ENCODE results near the gene CCDC32.
"Not testable (repeated sequence)": the region's sequence is repeated elsewhere in the genome, so short reads cannot be mapped to it uniquely, and the experiment has no call there.

CCDC32 gene

DNA sequence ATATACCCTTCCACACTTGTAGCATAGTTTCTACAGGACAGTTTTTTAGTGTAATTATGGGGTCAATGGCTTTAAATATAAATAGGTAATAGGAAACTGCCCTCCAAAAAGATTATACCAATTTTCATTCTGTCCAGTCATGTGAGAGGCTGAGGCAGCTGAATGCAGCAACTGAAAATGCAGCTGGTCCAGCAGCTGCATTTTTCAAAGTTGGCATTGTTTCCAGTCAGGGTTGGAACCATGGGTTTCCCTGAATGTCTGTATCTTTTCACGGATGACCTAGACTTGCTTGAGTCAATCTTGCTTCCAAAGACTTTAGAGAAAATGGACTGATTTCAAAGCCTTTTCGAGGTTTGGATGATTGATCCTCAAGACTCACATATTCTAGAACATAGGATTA, 19.3 kb upstream of the CCDC32 start:
- H3K27ac ChIP-seq: no peak overlapping the region
- TF ChIP-seq, protein P1, sequence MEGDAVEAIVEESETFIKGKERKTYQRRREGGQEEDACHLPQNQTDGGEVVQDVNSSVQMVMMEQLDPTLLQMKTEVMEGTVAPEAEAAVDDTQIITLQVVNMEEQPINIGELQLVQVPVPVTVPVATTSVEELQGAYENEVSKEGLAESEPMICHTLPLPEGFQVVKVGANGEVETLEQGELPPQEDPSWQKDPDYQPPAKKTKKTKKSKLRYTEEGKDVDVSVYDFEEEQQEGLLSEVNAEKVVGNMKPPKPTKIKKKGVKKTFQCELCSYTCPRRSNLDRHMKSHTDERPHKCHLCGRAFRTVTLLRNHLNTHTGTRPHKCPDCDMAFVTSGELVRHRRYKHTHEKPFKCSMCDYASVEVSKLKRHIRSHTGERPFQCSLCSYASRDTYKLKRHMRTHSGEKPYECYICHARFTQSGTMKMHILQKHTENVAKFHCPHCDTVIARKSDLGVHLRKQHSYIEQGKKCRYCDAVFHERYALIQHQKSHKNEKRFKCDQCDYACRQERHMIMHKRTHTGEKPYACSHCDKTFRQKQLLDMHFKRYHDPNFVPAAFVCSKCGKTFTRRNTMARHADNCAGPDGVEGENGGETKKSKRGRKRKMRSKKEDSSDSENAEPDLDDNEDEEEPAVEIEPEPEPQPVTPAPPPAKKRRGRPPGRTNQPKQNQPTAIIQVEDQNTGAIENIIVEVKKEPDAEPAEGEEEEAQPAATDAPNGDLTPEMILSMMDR (conservative IDR thresholded peaks at IDR 0.05): no peak

DNA sequence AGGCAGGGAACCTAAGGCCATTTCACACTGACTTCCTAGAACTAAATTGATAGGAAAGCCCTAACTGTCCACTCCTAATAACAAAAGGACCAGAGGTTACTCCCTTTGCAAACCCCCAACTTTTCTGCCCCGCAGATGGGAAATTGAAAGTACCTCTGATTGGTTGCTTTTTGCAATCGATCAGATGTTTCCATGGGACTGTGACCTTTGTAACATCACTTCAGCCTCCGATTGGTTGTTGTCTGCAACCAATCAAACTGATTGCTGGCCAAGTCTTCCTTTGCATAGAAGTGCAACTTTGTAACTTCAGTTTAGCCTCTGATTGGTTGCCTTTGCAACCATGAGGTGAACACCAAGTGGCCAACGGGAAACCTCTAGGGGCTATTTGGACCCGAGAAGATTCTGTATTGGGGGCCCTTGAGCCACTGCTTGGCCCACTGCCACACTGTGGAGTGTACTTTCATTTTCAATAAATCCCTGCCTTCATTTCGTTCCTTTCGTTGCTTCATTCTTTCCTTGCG, 17.9 kb upstream of the CCDC32 start:
- TF ChIP-seq, protein P1 (conservative IDR thresholded peaks at IDR 0.05): no peak
- no peak overlapping the region for H3K27ac ChIP-seq

DNA sequence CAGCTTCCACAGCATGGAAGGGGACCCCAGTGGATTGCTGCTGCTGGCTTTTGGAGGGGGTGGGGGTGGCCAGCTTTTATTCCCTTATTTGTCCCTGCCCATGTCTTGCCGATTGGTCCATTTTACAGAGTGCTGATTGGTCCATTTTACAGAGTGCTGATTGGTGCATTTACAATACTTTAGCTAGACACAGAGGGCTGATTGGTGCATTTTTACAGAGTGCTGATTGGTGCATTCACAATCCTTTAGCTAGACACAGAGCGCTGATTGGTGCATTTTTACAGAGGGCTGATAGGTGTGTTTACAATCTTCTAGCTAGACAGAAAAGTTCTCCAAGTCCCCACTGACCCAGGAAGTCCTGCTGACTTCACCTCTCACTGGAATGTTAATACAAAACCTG, 17.0 kb upstream of the CCDC32 start:
- not testable (repeated sequence) for H3K27ac ChIP-seq

DNA sequence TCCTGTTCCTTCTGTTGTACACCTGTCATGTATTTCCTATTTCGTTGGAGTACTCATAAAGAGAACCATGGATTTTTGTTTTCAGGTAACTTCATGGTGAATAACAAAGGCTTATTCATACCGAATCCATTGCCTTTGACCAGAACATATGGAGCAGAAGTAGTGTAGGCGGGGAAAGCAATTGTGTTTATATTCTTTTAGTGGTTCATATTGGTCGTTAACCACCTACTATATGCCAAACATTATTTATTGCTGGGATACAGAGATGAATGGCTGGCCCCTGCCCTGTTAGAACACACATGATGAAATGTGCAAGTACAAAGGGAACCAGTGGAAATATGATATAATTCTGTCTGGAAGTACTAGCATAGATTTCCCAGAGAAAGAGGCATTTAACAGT, 14.1 kb upstream of the CCDC32 start:
- TF ChIP-seq, protein P1 (conservative IDR thresholded peaks at IDR 0.05): no peak
- H3K27ac ChIP-seq: no peak overlapping the region

DNA sequence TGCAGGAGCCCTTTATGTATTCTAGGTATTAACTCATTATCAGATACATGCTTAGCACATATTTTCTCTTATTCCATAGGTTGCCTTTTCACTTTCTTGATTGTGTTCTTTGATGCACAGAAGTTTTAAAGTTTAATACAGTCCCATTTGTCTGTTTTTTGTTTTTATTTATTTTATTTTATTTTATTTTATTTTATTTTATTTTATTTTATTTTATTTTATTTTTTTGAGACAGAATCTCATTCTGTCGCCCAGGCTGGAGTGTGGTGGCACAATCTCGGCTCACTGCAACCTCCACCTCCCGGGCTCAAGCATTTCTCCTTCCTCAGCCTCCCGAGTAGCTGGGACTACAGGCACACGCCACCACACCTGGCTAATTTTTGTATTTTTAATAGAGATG, 12.1 kb upstream of the CCDC32 start:
- H3K27ac ChIP-seq: not testable (repeated sequence)

DNA sequence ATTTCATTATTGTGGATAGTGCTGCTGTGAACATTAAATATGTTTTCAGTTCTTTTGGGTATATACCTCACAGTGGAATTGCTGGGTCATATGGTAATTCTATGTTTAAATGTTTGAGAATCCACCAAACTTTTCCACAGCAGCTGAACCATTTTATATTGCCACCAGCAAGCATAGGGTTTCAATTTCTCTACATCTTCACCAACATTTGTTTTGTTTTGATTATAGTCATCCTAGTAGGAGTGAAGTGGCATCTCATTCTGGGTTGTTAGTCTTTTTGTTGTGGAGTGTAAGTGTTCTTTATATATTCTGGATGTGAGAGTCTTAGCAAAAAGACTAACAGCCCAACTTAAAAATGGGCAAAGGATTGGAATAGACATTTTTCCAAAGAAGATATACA, 10.3 kb upstream of the CCDC32 start:
- H3K27ac ChIP-seq: no peak overlapping the region
- TF ChIP-seq, protein P1 (conservative IDR thresholded peaks at IDR 0.05): no peak

DNA sequence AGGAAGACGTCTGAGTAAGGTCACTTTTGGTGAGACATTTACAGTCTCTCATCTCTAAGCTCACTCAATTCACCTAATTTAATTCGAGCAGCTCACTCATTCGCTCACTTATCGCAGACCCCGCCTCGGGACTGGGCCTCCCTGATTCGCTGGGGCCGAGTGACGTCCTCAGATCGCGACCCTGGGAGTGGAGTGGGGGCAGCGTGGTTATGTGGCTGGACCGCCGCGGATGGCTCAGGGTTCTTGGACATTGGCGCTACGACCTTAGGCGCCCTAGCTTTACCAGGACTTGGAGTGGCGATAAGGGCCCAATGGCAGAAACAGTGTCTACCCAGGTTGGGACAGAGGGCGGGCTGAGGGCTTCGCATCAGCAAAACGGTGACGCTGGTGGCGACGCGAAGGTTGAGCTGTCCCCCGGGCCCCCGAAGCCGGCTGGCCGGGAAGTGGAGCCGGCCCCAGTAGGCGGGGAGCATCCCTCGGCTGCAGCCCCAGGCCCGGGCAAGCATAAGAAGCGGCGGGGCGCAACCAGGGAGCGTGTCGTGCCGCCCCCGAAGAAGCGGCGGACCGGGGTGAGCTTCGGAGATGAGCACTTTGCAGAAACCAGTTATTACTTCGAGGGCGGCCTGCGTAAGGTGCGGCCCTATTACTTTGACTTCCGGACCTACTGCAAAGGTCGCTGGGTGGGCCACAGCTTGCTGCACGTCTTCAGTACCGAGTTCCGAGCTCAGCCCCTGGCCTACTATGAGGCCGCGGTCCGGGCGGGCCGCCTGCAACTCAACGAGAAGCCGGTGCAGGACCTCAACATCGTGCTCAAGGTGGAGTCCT, 4.5 kb upstream of the CCDC32 start, which contains the start of gene RPUSD2:
RPUSD2 (plus strand) TSS at position 171 of the 825 bp plus-strand sequence; CDS start at position 210, 39 bp downstream.
- TF ChIP-seq, protein P1 (conservative IDR thresholded peaks at IDR 0.05): no peak
- peak within 1 kb of the TSS; percentile 67 for H3K27ac ChIP-seq

DNA sequence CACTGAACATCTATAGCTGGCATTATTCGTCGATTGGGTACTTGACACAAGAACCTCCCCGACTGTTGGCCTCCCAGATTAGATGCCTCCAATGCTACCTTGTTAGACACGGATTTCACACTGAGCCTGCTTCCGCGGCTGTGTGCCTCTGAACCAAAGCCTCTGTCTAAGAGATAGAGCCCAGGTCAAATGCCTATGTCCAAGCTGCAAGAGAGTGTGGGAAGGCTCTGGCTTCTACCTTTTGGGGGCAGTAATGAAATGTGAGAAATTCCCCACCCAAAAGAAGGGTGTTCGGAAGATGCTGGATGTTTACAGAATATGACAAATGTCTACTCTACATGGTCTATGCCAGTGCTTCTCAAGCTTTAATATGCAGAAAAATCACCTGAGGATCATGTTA, 2.3 kb upstream of the CCDC32 start:
- H3K27ac ChIP-seq: no peak overlapping the region
- TF ChIP-seq, protein P1 (conservative IDR thresholded peaks at IDR 0.05): no peak; the same call in 1 of the 2 replicates
